WTC11 (cell line): Measurements from ENCODE around the gene MACROD2. TPM values are rescaled to one million over a fixed set of nuclear protein-coding genes. Genes with fewer than 3 reads are reported as not detected.

Experiments used
- ATAC-seq: fragments of 200-7000 bp; cut with Tn5 transposase; 2 replicates; pipeline ENCODE4 v1.10.0; 2021; ENCODE audit warnings: mild to moderate bottlenecking, moderate library complexity
- CTCF ChIA-PET: fragments of 300-600 bp; sonication (Branson Sonifier 250); formaldehyde crosslinking; loops from one replicate; lab custom pipeline; 2021; ENCODE audit warnings: antibody characterized with exemption; lab: Charles Lee
- POLR2A ChIA-PET: fragments of 350-600 bp; sonication (Branson Sonifier 250); formaldehyde crosslinking; loops from one replicate; lab custom pipeline; 2021; ENCODE audit warnings: antibody characterized with exemption; lab: Charles Lee
- DNase-seq: peaks from one replicate; pipeline ENCODE4 v3.0.0; 2021; ENCODE audit warnings: low spot score
- H3K27ac Mint-ChIP-seq: 2 replicates; pipeline ENCODE4 v1.8.0; 2021; ENCODE audit warnings: mixed read lengths
- H3K27me3 Mint-ChIP-seq: 2 replicates; pipeline ENCODE4 v1.8.0; 2021; ENCODE audit warnings: low read depth, mild to moderate bottlenecking, moderate library complexity, mixed read lengths
- H3K36me3 Mint-ChIP-seq: 2 replicates; pipeline ENCODE4 v1.8.0; 2021; ENCODE audit warnings: mixed read lengths
- H3K4me1 Mint-ChIP-seq: 2 replicates; pipeline ENCODE4 v1.8.0; 2022; ENCODE audit warnings: mixed read lengths
- H3K4me3 Mint-ChIP-seq: 2 replicates; pipeline ENCODE4 v1.8.0; 2021; ENCODE audit warnings: mild to moderate bottlenecking, moderate library complexity, mixed read lengths
- H3K9me3 Mint-ChIP-seq: 2 replicates; pipeline ENCODE4 v1.8.0; 2021; ENCODE audit warnings: mixed read lengths
- ATF1 ChIP-seq: sonication (generic); formaldehyde crosslinking; IDR thresholded peaks from 2 replicates; pipeline ENCODE4 v1.8.1; 2023; ENCODE audit warnings: mild to moderate bottlenecking, moderate library complexity, missing genetic modification reagents
- ATF3 ChIP-seq: sonication (generic); formaldehyde crosslinking; conservative IDR thresholded peaks from 2 replicates; pipeline ENCODE4 v1.8.1; 2022; ENCODE audit warnings: mild to moderate bottlenecking, missing genetic modification reagents
- ETV6 ChIP-seq: sonication (generic); formaldehyde crosslinking; IDR thresholded peaks from 2 replicates; pipeline ENCODE4 v1.8.1; 2022; ENCODE audit warnings: mild to moderate bottlenecking, missing genetic modification reagents
- FOXP1 ChIP-seq: sonication (generic); formaldehyde crosslinking; IDR thresholded peaks from 2 replicates; pipeline ENCODE4 v1.8.0; 2022; ENCODE audit warnings: missing genetic modification reagents, mild to moderate bottlenecking, moderate library complexity, borderline replicate concordance
- GABPB1 ChIP-seq: sonication (generic); formaldehyde crosslinking; IDR thresholded peaks from 2 replicates; pipeline ENCODE4 v1.8.1; 2023; ENCODE audit warnings: mild to moderate bottlenecking, missing genetic modification reagents
- KAT7 ChIP-seq: sonication (generic); formaldehyde crosslinking; IDR thresholded peaks from 2 replicates; pipeline ENCODE4 v1.8.1; 2023; ENCODE audit warnings: missing genetic modification reagents, mild to moderate bottlenecking, borderline replicate concordance
- MLX ChIP-seq: sonication (generic); formaldehyde crosslinking; IDR thresholded peaks from 2 replicates; pipeline ENCODE4 v1.8.1; 2023; ENCODE audit warnings: mild to moderate bottlenecking, missing genetic modification reagents, moderate library complexity
- OVOL2 ChIP-seq: fragments of 250-450 bp; sonication (Bioruptor Pico); IDR thresholded peaks from 2 replicates; pipeline ENCODE4 v1.9.0; 2021; ENCODE audit warnings: mild to moderate bottlenecking, borderline replicate concordance
- PRRX2 ChIP-seq: fragments of 250-450 bp; sonication (Bioruptor Pico); IDR thresholded peaks from 2 replicates; pipeline ENCODE4 v1.8.0; 2021; ENCODE audit warnings: mild to moderate bottlenecking
- SOX15 ChIP-seq: fragments of 250-450 bp; sonication (Bioruptor Pico); IDR thresholded peaks from 2 replicates; pipeline ENCODE4 v1.9.0; 2021; ENCODE audit warnings: mild to moderate bottlenecking
- USF1 ChIP-seq: sonication (generic); formaldehyde crosslinking; IDR thresholded peaks from 2 replicates; pipeline ENCODE4 v1.8.0; 2022; ENCODE audit warnings: mild to moderate bottlenecking, missing genetic modification reagents
- ZBTB21 ChIP-seq: sonication (generic); formaldehyde crosslinking; IDR thresholded peaks from 2 replicates; pipeline ENCODE4 v1.8.1; 2023; ENCODE audit warnings: mild to moderate bottlenecking, missing genetic modification reagents, borderline replicate concordance
- ZBTB43 ChIP-seq: sonication (generic); formaldehyde crosslinking; IDR thresholded peaks from 2 replicates; pipeline ENCODE4 v1.8.1; 2023; ENCODE audit warnings: mild to moderate bottlenecking, missing genetic modification reagents
- ZNF512 ChIP-seq: sonication (generic); formaldehyde crosslinking; IDR thresholded peaks from 2 replicates; pipeline ENCODE4 v1.8.1; 2022; ENCODE audit warnings: missing genetic modification reagents, borderline replicate concordance
- total RNA-seq: library from RNA; stranded (reverse); gene quantifications from 3 replicates; pipeline ENCODE4 v1.2.3, GENCODE V29; 2021
- TF ChIP-seq, protein P1 (sequence below): sonication (generic); formaldehyde crosslinking; IDR thresholded peaks from 2 replicates; pipeline ENCODE4 v1.8.0; 2023; ENCODE audit warnings: mild to moderate bottlenecking, missing genetic modification reagents
- TF ChIP-seq, protein P2 (sequence below): sonication (generic); formaldehyde crosslinking; IDR thresholded peaks from 2 replicates; pipeline ENCODE4 v1.8.1; 2022; ENCODE audit warnings: mild to moderate bottlenecking, missing genetic modification reagents, moderate library complexity, borderline replicate concordance
- TF ChIP-seq, protein P3 (sequence below): fragments of 250-450 bp; sonication (Bioruptor Pico); IDR thresholded peaks from 2 replicates; pipeline ENCODE4 v2.1.2; 2022; ENCODE audit warnings: mild to moderate bottlenecking, moderate library complexity

Gene MACROD2
- total RNA-seq, 1 experiment from 2014 or later = 4.1 TPM

DNA sequence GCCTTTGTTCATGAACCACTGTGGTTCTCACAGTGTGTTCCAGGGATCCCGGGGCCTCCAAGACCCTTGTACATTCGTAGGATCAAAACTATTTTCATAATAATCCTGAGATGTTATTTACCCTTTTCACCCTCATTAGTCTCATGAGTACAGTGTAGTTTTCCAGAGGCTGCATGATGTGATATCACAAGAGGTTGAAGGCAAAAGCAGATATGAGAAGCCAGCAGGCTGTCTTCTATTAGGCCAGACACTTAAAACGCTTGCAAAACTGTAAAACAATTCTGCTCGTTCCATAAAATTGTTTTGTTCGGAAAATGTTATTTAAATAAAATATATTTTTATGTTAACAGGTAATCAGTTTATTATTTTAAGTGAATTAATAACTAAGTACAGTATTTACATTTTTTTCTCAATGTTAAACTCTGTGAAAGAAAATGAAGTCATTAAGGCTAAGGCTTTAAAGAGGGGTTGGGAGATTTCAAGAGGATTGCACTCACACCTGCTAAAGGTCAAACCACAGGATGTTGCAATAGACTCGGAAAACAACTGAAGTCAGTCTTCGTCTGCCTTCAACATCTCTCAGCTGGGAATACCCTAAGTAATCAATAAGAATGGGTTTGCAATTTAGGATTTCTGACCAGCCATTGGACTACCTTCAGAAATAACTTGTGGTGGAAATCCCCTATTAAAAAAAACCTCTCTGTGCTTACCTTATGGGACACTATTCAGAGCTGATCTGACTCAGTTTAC lies 2103.7 kb downstream of the MACROD2 start:
- TF ChIP-seq KAT7 (CRISPR knock-in tag) (no peak), GABPB1 (CRISPR knock-in tag) (peak; percentile 88)
- Mint-ChIP-seq H3K27me3 (peaks cover 3% of the 10 kb centered on the region; the same call in 1 of the 2 replicates), H3K4me1 (0 out of 2 replicates have a peak, but pooled peaks cover 2% of the 10 kb centered on the region), H3K4me3 (no peak overlapping the region), H3K36me3 (no peaks in the 10 kb centered on the region), H3K27ac (no peak overlapping the region), H3K9me3 (peaks cover 4% of the 10 kb centered on the region; the same call in 1 of the 2 replicates)
- ChIA-PET POLR2A (no interaction called here), CTCF (no interaction called here)
- DNase-seq (no peak), ATAC-seq (no peak)

- TF ChIP-seq, protein P1, sequence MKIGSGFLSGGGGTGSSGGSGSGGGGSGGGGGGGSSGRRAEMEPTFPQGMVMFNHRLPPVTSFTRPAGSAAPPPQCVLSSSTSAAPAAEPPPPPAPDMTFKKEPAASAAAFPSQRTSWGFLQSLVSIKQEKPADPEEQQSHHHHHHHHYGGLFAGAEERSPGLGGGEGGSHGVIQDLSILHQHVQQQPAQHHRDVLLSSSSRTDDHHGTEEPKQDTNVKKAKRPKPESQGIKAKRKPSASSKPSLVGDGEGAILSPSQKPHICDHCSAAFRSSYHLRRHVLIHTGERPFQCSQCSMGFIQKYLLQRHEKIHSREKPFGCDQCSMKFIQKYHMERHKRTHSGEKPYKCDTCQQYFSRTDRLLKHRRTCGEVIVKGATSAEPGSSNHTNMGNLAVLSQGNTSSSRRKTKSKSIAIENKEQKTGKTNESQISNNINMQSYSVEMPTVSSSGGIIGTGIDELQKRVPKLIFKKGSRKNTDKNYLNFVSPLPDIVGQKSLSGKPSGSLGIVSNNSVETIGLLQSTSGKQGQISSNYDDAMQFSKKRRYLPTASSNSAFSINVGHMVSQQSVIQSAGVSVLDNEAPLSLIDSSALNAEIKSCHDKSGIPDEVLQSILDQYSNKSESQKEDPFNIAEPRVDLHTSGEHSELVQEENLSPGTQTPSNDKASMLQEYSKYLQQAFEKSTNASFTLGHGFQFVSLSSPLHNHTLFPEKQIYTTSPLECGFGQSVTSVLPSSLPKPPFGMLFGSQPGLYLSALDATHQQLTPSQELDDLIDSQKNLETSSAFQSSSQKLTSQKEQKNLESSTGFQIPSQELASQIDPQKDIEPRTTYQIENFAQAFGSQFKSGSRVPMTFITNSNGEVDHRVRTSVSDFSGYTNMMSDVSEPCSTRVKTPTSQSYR (CRISPR knock-in tag) = no peak
- no peak for TF ChIP-seq OVOL2
- no peak for TF ChIP-seq MLX (CRISPR knock-in tag)
- no peak for TF ChIP-seq ZBTB43
- TF ChIP-seq, protein P2, sequence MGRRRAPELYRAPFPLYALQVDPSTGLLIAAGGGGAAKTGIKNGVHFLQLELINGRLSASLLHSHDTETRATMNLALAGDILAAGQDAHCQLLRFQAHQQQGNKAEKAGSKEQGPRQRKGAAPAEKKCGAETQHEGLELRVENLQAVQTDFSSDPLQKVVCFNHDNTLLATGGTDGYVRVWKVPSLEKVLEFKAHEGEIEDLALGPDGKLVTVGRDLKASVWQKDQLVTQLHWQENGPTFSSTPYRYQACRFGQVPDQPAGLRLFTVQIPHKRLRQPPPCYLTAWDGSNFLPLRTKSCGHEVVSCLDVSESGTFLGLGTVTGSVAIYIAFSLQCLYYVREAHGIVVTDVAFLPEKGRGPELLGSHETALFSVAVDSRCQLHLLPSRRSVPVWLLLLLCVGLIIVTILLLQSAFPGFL (CRISPR knock-in tag) = no peak
- TF ChIP-seq USF1 (CRISPR knock-in tag) = no peak
- no peak for TF ChIP-seq ATF3 (CRISPR knock-in tag)
- TF ChIP-seq SOX15 = no peak
- TF ChIP-seq ATF1 (CRISPR knock-in tag) = no peak
- no peak for TF ChIP-seq FOXP1 (CRISPR knock-in tag)
- no peak for TF ChIP-seq ETV6
- no peak for TF ChIP-seq ZBTB21 (CRISPR knock-in tag)
- TF ChIP-seq PRRX2 = no peak
- TF ChIP-seq ZNF512 (CRISPR knock-in tag) = no peak
- TF ChIP-seq, protein P3, sequence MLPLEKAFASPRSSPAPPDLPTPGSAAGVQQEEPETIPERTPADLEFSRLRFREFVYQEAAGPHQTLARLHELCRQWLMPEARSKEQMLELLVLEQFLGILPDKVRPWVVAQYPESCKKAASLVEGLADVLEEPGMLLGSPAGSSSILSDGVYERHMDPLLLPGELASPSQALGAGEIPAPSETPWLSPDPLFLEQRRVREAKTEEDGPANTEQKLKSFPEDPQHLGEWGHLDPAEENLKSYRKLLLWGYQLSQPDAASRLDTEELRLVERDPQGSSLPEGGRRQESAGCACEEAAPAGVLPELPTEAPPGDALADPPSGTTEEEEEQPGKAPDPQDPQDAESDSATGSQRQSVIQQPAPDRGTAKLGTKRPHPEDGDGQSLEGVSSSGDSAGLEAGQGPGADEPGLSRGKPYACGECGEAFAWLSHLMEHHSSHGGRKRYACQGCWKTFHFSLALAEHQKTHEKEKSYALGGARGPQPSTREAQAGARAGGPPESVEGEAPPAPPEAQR = no peak
- no peak for ATAC-seq
- Mint-ChIP-seq H3K4me3 (no peak overlapping the region), H3K9me3 (peaks cover 4% of the 10 kb centered on the region; the same call in 1 of the 2 replicates), H3K27me3 (peaks cover 3% of the 10 kb centered on the region; the same call in 1 of the 2 replicates), H3K27ac (no peak overlapping the region), H3K4me1 (0 out of 2 replicates have a peak, but pooled peaks cover 2% of the 10 kb centered on the region), H3K36me3 (no peaks in the 10 kb centered on the region)
- ChIA-PET POLR2A (no interaction called here), CTCF (no interaction called here)
- DNase-seq = no peak
These were observed 2104.8 kb downstream of the MACROD2 start for GRCh38 chr20:16100111-16100510.
